Activated CD8-positive, alpha-beta memory T cell treated with anti-CD3 and anti-CD28 coated beads for 4 hours (primary cell): ENCODE data around the gene USH1G.
"Not testable (repeated sequence)": the region's sequence is repeated elsewhere in the genome, so short reads cannot be mapped to it uniquely, and the experiment has no call there.

Source experiments
- DNase-seq, 2 donors: peaks; one replicate each; pipeline ENCODE4 v3.0.0-alpha.2; 2020; ENCODE audit warnings: low read depth in 2 of 2

The USH1G gene

GRCh38 chr17:74930535-74931036, 7.5 kb upstream of the USH1G start:
- no peak for DNase-seq

DNA sequence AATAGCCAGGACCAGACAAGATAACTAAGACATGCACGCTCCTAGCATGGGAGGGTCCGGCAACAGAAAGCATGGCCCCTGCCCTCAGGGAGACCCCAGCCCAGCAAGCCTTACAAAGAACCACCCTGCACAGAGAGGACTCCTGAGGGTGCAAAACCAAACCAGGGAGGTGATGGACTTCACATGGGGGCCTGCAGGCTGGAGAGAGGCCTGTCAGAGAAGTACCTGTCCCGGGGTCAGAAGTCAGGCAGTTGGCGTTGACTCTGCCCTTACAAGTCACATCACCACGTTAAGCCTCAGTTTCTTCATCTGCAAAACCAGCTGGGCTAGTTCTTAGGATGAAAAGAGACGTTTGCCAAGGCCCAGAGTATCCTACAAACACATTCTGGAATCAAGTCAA, 5.7 kb upstream of the USH1G start:
- DNase-seq = no peak

- no peak for DNase-seq
Measured at GRCh38 chr17:74925242-74925641, 2.2 kb upstream of the USH1G start.

DNA sequence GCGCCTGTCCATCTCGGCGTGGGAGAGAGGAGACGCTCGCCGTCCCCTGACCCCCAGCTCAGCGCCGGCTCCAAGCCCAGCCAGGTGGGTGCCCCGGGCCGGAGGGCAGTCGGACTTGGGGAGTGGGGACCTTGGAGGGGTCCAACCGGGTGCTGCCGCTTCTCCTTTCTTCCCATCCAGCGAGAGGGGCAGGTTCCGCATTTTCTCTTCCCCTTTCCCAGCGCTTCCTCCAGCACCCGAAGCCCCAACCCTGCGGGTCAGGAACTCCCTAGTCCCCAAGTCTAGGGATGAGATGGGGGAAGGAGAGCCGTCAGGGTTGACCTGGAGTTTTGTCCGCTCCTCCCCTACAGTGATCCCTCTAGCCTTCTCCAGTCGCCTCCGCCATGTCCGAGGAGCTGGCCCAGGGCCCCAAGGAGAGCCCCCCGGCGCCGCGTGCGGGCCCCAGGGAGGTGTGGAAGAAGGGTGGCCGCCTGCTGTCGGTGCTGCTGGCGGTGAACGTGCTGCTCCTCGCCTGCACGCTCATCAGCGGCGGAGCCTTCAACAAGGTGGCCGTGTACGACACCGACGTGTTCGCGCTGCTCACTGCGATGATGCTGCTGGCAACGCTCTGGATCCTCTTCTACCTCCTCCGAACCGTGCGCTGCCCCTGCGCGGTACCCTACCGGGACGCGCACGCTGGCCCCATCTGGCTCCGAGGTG, 1.3 kb upstream of the USH1G start, which contains the start of gene OTOP2:
Gene OTOP2, plus strand, starts transcription at position 24 of the 699 bp plus-strand sequence. Its CDS starts 360 bp downstream, at position 384.
- no peak for DNase-seq

DNA sequence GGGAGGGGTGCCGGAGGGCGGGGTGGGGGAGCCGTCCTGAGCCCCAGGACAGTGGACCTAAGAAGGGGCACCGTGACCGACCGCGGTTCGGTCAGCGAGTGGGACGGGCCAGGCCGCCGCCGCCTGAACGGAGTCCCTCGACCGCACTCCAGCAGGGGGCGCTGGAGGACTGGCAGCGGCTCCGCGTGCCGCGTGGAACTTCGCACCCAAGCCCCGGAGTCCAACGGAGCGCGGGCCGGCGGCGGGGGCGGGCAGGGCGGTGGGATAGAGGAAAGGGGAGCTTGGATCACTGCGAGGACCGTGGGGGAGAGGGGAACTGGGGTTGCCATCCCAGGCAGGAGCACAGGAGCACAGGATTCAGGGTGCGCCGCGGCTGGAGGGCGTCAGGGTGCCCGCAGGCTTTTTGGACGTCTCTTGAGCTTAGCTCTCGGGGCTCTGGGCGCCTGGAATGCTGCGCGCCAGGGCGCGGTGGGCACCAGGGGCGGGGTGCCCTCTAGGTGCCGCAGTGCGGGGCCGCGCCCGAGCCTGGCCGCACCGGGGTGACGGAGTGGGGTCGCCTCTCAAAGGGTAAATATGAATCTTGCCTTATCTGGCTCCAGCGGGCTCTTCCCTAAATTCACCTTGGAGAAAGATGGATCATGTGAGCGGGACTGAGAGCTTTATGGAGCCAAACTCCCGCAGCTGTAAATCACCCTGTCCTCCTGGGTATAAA, 639 bp upstream of the USH1G start:
- DNase-seq = peak; percentile 41 to 44

DNA sequence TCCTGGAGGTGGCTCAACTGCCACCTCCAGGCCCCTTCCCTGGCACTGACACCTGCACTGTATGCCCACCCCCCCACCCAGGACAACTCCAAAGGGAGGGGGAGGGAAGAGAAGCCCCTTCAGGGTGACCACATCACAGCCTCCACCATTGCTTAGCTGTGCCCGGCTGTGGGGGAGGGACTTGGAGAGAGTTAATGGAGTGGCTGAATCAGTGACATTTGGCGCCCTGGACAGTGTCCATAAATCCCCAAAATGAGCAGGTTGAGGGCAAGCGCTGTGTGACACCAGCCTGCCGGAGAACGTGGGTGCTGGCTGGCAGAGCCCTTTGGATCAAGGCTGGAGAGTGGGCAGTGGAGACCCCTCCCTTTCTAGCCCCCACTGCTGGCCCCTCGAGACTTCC, 883 bp downstream of the USH1G start:
- no peak for DNase-seq

GRCh38 chr17:74921769-74922168, 1.3 kb downstream of the USH1G start:
- no peak for DNase-seq

DNA sequence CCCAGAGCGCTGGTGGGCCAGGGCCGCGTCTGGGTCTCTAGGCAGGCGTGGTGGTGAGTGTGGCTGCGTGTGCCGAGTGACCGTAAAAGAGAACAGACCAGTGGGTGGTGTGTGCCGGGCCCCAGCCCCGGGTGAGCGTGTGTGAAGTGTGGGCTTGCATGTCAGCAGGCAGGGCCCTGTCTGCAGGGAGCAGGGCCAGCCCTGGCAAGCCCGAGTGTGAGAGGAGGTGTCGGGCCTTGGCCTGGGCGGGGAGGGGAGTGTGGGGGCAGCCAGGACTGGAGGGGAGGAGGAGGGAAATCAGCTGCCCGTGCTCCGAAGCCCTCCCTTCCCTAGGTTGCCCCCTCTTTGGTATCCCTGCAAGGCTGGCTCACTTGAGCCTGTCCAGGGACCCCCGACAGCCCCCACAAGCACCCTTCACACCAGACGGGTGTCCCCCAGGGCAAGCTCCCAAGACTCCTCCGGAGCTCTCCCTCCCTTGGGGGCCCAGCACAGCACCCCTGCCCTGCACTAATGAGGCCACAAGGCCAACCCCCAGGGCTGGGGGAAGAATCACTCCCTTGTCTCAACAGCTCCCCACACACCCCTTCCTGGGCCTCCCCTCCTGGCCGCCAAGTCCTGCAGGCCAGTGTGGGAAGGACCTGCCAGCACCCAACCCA, 1.9 kb downstream of the USH1G start:
- DNase-seq = no peak

DNA sequence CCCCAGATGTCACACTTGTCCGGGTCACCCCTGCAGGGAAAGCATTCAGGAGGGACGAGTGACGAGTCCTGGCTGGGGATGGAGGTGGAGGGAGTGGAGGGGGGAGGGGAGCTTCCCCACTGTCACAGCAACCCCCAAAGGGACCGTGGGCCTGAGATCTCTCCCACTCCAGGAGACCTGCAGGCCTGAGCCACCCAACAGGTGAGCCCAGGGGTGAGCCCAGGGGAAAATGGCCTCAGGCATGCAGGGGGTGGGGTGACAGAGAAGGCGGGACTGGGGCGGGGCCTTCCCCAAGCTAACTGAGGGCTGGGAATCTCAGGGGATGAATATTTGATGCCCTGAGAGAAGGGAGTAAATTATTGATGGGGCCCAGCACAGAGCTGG, 2.4 kb downstream of the USH1G start:
- DNase-seq = no peak

GRCh38 chr17:74920306-74920620, 2.8 kb downstream of the USH1G start:
- DNase-seq = no peak

- no peak for DNase-seq
Measured at GRCh38 chr17:74919440-74920305, 3.4 kb downstream of the USH1G start.

DNA sequence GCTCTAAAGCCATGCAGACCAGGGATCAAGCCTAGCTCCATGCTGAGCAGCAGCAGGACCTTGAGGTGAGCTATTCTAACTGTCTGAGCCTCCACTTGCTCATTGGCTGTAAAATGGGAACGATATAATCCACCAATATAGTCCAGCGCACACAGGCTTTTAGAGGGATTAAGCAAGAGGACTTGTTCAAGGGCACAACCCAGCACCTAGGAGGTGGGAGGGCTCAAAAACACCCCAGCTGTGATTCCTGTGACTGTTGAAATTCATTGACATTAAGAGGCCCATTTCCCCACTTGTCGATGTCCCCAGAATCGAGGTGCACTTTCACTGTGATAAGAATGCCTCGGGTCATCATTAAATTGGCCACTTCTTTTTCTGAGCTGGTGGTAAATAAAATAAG, 4.1 kb downstream of the USH1G start:
- DNase-seq = no peak

DNA sequence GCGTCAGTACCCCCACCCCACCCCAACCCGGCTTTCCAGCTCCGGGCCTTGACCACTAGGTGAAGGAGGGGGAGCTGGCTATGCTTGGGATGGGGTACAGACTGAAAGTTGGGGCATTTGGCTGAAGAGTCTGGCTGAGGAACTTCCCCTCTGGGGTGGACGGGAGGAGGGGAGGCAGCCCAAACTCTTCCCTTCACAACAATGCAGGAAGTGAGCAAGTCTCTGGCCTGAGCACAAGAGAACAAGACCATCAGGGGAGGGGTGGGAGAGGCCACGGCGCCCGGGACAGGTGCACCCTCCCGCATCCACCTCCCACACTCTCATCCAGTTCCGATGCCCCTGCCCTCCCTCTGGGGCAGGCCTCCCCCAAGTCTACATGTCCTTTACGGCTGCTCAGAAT, 5.6 kb downstream of the USH1G start:
- DNase-seq = no peak

DNA sequence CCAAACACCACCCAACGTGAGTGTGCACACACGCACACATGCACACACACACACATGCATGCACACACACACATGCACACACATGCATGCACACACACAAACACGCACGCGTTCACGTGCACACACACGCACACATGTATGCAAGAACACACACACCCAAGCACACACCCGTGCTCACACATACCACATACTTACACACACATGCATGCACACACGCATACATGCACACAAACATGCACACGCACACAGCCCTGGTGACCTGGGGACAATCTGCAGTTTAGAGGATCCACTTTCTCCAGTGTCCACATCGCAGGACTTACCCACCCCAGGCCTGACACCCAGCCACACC, 6.2 kb downstream of the USH1G start:
- no peak for DNase-seq

- no peak for DNase-seq
Measured at GRCh38 chr17:74916136-74916850, 6.8 kb downstream of the USH1G start.

GRCh38 chr17:74911423-74911822, 11.6 kb downstream of the USH1G start:
- not testable (repeated sequence) for DNase-seq

DNA sequence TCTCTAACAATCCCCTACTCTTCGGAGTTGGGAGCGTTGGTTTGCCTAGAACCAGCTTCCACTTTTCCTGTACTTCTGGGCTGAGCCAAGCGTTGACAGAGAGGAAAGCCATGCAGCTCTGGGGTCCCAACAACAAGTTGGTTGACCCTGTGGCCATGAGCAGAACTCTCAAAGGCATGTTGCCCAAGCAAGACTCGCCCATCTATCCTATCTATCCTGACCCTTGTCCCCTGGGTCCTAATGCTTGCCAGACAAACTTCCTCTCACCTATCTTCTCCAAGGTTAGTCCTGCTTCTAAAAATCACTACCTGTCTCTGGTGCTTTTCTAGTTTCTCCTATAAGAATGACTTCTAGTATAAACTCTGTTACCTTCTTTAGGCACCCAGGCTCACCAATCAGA, 14.0 kb downstream of the USH1G start:
- not testable (repeated sequence) for DNase-seq

GRCh38 chr17:74907012-74907411, 16.0 kb downstream of the USH1G start:
- no peak for DNase-seq

- DNase-seq = not testable (repeated sequence)
Measured at GRCh38 chr17:74906214-74906793, 16.8 kb downstream of the USH1G start.

DNA sequence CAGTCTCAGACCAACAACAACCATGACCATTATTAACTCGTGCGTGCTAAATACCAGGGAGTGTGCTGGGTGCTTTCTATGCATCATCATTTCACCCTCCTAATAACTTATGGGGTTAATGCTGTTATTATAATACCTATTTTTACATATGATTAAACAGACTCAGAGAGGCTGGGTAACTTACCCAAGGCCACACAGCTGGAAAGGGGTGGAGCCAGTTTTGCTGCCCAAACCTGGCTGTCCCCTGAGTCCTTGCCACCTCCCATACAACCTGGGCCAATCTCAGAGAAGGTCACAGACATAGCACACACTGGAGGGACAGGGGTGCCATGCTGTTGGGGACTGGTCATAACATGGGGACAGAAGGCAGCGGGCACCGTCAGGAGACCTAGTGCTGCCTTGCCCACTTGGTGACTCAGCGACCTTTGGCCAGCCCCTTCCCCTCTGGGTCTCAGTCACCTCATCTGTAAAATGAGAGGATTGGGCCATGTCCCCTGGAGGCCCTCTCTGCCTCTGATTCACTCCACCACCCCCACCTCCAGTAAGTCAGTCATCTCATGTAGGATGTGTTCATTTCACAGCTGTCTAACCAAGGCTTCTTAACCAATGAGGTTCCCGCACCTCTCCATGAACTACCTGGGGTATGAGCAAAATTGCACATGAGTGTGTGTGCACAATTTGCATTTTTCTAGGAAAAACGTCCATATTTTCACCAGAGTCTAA, 18.2 kb downstream of the USH1G start:
- DNase-seq = no peak
